Stimulated activated CD8-positive, alpha-beta memory T cell treated with anti-CD3 and anti-CD28 coated beads, Interleukin-15, amount 100 ng/mL, for 1 hour (primary cell): ENCODE data around the gene MDP1.
A peak's percentile ranks its signal among the peaks of the same experiment; 100 is the strongest.

ENCODE experiments used
- DNase-seq: peaks from one replicate; pipeline ENCODE4 v3.0.0-alpha.2; 2020; ENCODE audit warnings: low read depth

Gene MDP1

DNA sequence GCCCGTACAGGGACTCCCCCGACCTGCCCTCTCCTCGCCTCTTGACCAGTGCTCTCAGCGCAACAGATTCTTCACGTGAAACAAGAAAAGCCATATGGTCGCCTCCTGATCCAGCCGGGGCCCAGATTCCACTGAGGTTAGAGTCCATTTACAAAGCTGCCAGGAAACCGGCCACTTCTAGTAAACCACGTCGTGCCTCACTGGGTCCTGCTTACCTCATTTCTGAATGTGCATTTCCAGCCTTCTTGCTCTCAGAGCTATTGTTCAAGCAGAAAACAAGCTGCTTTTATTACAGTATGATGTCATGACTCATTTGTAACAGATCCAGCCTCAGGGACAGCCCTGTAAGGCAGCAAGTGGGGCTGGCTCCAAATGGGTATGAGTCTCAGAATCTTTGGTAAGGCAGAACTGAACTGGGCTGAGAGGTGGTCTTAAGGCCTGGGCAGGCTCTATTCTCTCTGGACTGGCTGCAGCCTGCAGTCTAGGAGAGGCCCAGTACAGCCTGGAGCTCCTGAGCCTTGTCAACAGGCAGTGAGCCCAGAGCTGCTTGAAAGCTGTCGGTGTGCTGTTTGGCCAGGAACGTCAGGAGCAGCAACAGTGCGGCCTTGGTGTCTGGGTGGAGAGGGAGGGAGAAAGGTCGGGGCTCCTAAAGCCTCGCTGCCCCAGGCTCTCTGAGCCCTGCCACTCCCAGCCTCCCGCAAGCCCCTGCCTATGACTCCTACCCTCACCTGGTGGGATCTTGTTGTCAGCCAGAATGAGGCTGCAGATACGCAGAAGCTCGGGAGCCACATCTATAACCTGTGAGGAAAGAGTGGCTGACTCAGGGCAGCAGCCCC, 35.7 kb downstream of the MDP1 start:
- DNase-seq: no peak

DNA sequence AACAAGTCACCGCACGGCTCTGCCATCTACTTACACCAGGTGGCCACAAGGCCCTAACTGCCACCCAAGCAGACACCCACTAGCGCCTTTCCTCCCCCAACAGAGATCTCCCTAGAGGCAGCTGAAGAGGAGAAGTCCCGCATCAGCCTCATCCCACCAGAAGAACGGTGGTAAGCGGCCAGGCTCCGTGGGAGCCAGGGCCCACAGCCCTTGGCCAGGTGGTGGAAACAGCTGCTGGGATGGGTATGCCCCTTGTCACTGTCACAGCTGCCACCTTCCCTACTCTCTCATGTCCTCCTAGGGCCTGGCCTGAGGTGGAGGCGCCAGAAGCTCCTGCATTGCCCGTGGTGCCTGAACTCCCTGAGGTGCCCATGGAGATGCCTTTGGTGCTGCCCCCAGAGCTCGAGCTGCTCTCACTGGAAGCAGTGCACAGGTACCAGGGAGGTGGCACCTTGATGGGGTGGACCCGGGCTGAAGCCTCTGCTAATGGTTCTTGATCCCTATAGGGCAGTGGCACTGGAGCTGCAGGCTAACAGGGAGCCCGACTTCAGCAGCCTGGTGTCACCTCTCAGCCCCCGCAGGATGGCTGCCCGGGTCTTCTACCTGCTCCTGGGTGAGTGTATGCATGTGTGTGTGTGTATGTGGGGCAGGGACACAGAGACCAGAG, 36.4 kb downstream of the MDP1 start:
- DNase-seq: no peak

DNA sequence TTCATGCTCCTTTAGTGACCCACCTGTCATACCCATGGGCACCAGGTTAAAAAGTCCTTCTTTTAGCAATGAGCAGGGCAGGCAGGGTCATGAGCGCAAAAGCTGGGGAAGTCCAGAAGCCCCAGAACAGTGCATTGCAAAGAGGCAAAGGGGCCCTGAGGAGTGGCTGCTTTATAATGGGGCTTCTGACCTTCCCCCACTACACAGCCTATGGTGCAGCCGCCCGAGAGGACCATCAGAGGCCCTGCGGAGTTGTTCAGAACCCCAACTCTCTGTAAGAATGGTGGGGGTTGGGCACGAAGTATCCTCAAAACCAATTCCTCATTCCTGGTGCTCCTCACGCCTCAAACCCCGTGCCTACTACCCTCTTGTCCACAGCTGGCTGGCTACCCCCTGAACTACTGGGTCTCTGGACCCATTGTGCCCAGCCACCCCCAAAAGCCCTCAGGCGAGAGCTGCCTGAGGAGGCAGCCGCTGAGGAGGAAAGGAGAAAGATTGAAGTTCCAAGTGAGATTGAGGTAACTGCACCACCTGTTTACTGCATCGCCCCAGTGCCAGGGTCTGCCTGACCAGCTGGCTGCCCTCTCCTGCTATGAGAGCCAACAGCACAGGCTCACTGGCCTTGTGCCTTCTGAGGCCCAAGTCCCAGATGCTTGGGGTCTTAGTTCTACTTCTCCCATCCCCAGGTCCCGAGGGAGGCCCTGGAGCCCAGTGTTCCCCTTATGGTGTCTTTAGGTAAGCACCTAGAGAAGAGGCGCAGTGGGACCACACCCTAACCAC, 37.3 kb downstream of the MDP1 start:
- no peak for DNase-seq

DNA sequence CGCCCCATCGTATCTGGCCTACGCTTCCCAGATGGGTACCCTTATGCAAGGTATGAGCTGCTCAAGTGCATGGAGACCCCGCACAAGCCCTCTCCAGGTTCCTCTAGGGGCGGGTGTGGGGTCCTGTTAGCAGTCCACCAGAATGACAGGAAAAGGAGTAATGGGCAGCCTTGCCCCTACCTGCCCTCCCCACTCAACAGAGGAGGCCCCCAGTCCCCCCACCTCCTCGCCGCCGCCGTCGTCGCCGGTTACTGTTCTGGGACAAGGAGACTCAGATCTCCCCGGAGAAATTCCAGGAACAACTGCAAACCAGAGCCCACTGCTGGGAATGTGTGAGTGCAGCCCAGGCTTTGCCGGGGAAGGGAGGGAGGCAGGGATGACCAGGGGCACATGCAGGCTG, 38.0 kb downstream of the MDP1 start:
- DNase-seq: no peak

DNA sequence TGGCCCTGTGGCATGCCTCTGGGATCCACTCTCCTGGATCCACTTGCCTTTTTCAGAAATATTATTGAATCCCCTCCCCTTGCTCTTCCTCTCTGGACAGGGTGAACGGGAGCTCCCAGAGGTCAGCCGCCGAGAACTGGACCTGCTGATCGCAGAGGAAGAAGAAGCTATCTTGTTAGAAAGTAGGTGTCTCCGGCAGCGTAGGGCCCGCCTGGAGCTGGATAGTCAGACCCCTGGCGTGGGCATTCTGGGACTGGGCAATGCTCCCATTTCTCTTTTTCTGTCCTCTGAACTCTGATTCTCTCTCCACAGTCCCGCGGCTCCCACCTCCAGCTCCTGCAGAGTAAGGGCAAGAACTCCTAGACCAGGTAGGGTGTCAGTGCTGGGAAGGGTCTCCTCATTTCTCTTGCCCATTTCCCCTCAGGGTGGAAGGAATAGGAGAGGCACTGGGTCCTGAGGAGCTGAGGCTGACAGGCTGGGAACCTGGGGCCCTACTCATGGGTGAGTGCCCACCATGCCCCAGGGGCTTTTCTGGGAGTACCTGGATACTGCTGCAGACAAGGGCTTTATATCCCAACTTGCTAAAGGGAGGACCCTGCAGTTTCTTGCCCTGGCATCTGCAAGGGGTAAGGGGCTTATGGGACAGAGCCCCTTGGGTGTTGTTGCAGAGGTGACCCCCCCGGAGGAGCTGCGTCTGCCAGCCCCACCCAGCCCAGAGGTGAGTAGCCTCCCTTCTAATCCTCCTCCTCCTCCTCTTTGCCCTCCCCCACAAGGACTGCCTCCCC, 38.6 kb downstream of the MDP1 start:
- DNase-seq: no peak

DNA sequence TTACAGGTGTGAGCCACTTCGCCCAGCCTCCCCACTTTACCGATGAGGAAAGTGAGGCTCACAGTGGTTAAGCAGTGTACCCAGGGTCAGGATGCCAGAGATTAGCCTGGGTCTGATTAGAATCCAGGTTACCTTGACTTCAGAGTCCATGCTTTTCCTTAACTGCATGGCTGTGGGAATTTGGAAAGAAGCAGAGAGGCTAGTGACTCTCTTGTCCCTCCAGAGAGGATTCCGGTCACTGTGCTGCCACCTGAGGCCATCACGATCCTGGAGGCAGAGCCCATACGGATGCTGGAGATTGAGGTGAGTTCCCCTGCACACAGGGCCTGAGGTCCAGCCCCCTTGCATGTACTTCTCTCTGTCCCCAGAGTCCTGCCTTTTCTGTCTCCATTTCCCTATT, 39.3 kb downstream of the MDP1 start:
- no peak for DNase-seq

DNA sequence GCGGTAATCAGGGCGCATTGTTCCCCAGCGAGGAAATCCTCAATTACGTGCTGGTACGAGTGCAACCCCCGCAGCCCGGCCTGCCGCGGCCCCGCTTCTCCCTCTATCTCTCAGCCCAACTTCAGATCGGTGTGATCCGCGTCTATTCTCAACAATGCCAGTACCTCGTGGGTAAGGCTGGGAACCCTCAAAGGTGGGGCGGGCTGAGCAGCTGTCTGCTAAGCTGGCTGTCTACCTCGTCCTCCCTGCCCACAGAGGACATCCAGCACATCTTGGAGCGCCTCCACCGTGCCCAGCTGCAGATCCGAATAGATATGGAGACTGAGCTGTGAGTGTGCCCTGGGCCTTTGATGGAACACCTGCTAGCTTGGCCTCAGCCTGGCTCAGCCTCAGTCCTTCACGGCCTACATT, 43.0 kb downstream of the MDP1 start:
- DNase-seq: no peak

DNA sequence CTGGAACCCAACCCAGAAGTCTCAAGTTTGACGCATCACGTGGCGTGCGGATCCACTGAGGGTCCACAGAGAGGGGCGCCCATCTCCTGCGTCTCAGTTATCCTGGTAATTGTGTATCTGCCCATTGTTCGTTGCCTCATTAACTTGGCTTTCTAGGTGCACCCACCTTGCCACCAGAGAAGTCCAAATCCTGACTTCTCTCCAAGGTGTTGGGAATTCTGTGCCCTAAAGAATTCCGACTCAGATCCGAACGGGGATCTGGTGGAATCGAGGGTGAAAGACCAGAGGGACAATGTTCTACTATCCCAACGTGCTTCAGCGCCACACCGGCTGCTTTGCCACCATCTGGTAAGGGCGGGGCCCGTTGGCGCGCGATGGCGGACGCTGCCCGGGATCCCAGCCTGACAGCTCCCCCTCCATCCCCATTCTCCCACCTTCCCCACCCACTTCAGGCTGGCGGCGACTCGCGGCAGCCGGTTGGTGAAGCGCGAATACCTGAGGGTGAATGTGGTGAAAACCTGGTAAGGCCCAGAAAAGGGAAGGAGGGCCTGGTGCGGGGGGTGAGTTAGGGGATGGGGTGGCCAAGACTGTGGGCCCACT, 43.5 kb downstream of the MDP1 start:
- no peak for DNase-seq

DNA sequence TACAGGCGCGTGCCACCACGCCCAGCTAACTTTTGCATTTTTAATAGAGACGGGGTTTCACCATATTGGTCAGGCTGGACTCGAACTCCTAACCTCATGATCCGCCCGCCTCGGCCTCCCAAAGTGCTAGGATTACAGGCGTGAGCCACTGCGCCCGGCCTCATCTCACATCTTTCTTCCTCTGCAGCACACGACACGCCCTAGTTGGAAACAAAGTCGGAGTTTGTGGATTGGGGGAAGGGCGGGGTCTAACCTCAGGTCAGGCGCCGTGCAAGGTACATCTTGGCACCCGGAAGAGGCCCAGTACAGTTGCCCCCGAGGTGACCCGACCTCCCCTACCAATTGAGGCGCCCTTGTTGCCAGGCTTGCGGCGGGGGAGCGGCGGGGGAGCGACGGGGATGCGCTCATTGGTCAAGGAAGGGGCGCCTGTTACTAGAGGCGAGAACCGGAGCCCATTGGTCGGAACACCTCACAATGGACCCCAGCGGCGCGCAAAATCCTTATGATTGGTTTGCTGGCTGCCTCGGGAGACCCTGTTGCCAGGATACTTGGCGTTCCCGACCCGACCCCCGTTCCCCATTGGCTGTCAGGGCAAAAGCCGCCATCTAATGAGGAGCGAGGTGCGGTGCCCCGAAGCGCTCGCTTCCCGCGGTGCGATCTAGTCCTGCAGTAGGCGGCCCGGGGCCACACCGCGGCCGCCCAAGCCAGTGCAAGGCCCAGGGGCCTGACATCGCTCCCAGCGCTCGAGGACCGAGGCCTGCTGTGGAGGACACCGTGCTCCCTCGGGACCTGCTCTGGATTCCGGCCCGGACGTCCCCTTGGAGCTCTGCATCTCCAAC, 44.2 kb downstream of the MDP1 start, which contains the start of gene REC8:
Gene REC8, plus strand, starts transcription at position 659 of the 839 bp plus-strand sequence. CDS start 473 bp downstream, outside the sequence.
- DNase-seq: peak; percentile 53

DNA sequence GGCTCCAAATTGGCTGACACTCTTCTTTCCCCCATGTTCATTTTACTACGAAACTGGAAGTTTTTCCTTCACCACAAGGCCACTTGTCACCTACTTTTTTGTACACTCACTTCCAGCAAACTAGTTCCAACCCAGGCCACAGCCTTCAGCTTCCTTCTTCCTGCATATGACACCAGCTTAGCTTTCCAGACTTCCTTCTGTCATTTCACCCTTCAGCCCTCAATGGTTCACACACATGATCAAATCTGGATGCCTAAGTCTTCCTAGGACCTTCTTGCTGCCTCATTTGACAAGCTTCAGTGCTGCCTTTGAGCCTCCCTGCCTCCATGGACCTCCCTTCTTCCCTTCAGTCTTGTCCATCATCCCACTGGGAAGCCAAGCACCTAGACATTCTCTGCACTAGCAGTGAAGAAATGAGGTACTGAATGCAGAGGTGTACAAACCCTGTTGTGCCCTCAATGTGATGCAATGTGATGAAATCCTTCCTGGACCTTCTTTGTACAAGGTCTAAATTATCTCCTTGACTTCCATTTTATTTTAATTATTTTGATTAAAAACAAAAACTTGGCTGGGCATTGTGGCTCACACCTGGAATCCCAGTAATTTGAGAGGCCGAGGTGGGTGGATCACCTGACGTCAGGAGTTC, 48.3 kb downstream of the MDP1 start:
- DNase-seq: no peak

DNA sequence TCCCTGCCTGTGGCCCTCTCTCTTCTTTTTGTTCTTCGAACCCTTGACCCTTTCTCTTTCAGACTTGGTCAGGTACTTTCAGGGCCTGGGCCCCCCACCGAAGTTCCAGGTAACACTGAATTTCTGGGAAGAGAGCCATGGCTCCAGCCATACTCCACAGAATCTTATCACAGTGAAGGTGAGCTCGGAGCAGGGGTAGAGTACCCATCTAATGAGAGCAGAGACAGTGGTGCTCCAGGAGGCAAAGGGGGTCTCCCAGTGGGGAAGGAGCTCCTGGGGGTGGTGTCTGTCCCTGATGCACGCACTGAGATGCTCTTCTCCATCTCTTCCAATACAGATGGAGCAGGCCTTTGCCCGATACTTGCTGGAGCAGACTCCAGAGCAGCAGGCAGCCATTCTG, 50.1 kb downstream of the MDP1 start:
- DNase-seq: no peak

DNA sequence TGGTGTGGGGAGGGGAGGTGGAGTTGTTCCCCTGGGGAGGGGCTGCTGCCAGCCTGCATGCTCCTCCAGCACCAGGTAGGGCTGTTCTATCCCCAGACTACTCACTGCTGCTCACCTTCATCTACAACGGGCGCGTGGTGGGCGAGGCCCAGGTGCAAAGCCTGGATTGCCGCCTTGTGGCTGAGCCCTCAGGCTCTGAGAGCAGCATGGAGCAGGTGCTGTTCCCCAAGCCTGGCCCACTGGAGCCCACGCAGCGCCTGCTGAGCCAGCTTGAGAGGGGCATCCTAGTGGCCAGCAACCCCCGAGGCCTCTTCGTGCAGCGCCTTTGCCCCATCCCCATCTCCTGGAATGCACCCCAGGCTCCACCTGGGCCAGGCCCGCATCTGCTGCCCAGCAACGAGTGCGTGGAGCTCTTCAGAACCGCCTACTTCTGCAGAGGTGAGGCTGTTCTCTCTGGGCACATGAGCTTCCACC, 51.3 kb downstream of the MDP1 start:
- no peak for DNase-seq
